HCT116 (cell line): ENCODE data around the gene CBFA2T2. TPM values are rescaled to one million over a fixed set of nuclear protein-coding genes. Genes with fewer than 3 reads are reported as not detected.

Experiments used
- ATAC-seq: fragments of 200-7000 bp; cut with Tn5 transposase; 2 replicates; pipeline ENCODE4 v1.9.1; 2020; ENCODE audit warnings: mild to moderate bottlenecking, moderate library complexity
- BruUV-seq: library from RNA; stranded (reverse); fragments of 400-500 nt; replicated peaks from 2 replicates; lab custom pipeline; 2021; lab: Mats Ljungman, UMichigan
- CTCF ChIA-PET: fragments of 300-600 bp; sonication (Branson Sonifier 250); formaldehyde crosslinking; loops from one replicate; lab custom pipeline; 2021; ENCODE audit warnings: antibody characterized with exemption; lab: Charles Lee
- POLR2A ChIA-PET: fragments of 300-600, 350-600 bp; sonication (Branson Sonifier 250); formaldehyde crosslinking; loops from one replicate; lab custom pipeline; 2021; ENCODE audit warnings: antibody characterized with exemption; lab: Charles Lee
- RAD21 ChIA-PET, 2 experiments: fragments of 300-600 bp; sonication (Branson Sonifier 250); formaldehyde crosslinking; loops; one replicate each; lab custom pipeline; 2023; ENCODE audit warnings: low total read pairs in 2 of 2; ENCODE audit not compliant: uncharacterized antibody in 2 of 2, unreplicated experiment in 2 of 2, low non-redundant PET in 1 of 2; lab: Charles Lee
- DNase-seq: peaks from one replicate; pipeline ENCODE4 v3.0.0-alpha.2; 2010; ENCODE audit warnings: low read depth, low spot score
- H2AFZ ChIP-seq: fragments of 200-600 bp; shearing (Covaris generic), sonication (generic); 2 replicates; pipeline ENCODE4 v1.6.1; 2017; ENCODE audit warnings: low read depth, mixed run types, mixed read lengths, antibody characterized with exemption, low read length; ENCODE audit not compliant: poor library complexity, severe bottlenecking
- H3K27ac ChIP-seq: 2 replicates; pipeline ENCODE4 v1.5.1; 2012; ENCODE audit warnings: low read depth, low read length
- H3K27me3 ChIP-seq: fragments of 200-600 bp; sonication (generic); 2 replicates; pipeline ENCODE4 v1.6.1; 2016; ENCODE audit warnings: mixed run types, low read length, mixed read lengths; ENCODE audit not compliant: insufficient read depth
- H3K36me3 ChIP-seq, 2 experiments: fragments of 200-500 bp in 1 of 2; fragments of 200-600 bp in 1 of 2; sonication (Bioruptor generic) in 1 of 2; sonication (generic) in 1 of 2; 2 replicates each; pipeline versions ENCODE4 v1.5.1 to v1.6.1; 2014 to 2016; ENCODE audit warnings: low read length in 2 of 2, inconsistent platforms in 1 of 2, mixed read lengths in 1 of 2, mixed run types in 1 of 2; ENCODE audit not compliant: insufficient read depth in 2 of 2, control insufficient read depth in 1 of 2
- H3K4me1 ChIP-seq, 2 experiments: fragments of 200-600 bp in 1 of 2; sonication (generic) in 1 of 2; 2 replicates each; pipeline versions ENCODE4 v1.5.1 to v1.6.1; 2012 to 2017; ENCODE audit warnings: low read length in 2 of 2, inconsistent platforms in 1 of 2, mild to moderate bottlenecking in 1 of 2, mixed read lengths in 1 of 2, mixed run types in 1 of 2, moderate library complexity in 1 of 2; ENCODE audit not compliant: insufficient read depth in 2 of 2, control insufficient read depth in 1 of 2
- H3K4me2 ChIP-seq: fragments of 200-600 bp; sonication (generic); 2 replicates; pipeline ENCODE4 v1.6.1; 2017; ENCODE audit warnings: mixed run types, low read length, mixed read lengths
- H3K4me3 ChIP-seq, 2 experiments: fragments of 200-600 bp in 1 of 2; sonication (generic) in 1 of 2; replicated peaks in 1 of 2; 2 replicates each; pipeline ENCODE4 v1.5.1; 2011 to 2016; ENCODE audit warnings: low read length in 2 of 2, control low read depth in 1 of 2, low read depth in 1 of 2, mild to moderate bottlenecking in 1 of 2, mixed read lengths in 1 of 2, mixed run types in 1 of 2
- H3K79me2 ChIP-seq: fragments of 200-600 bp; sonication (generic); 2 replicates; pipeline ENCODE4 v1.6.1; 2017; ENCODE audit warnings: mild to moderate bottlenecking, mixed run types, low read length, moderate library complexity, mixed read lengths; ENCODE audit not compliant: insufficient read depth
- H3K9ac ChIP-seq: fragments of 200-600 bp; sonication (generic); 2 replicates; pipeline ENCODE4 v1.6.1; 2016; ENCODE audit warnings: low read length, mixed read lengths
- H3K9me2 ChIP-seq: fragments of 200-600 bp; sonication (generic), shearing (Covaris generic); 2 replicates; pipeline ENCODE4 v1.6.1; 2017; ENCODE audit warnings: mixed run types, mild to moderate bottlenecking, moderate library complexity; ENCODE audit not compliant: insufficient read depth
- H3K9me3 ChIP-seq, 2 experiments: fragments of 200-500 bp in 1 of 2; fragments of 200-600 bp in 1 of 2; sonication (Bioruptor generic) in 1 of 2; sonication (generic) in 1 of 2; 2 replicates each; pipeline ENCODE4 v1.6.1; 2014 to 2017; ENCODE audit warnings: low read length in 2 of 2, mixed read lengths in 2 of 2, inconsistent platforms in 1 of 2, low read depth in 1 of 2, mild to moderate bottlenecking in 1 of 2, mixed run types in 1 of 2, moderate library complexity in 1 of 2; ENCODE audit not compliant: control insufficient read depth in 1 of 2, insufficient read depth in 1 of 2
- H4K20me1 ChIP-seq: fragments of 200-600 bp; sonication (generic), shearing (Covaris generic); 2 replicates; pipeline ENCODE4 v1.6.1; 2017; ENCODE audit warnings: mixed run types, mild to moderate bottlenecking, moderate library complexity; ENCODE audit not compliant: insufficient read depth
- ATF3 ChIP-seq: IDR thresholded peaks from 2 replicates; pipeline ENCODE4 v1.6.1; 2012
- CBX3 ChIP-seq: IDR thresholded peaks from 2 replicates; pipeline ENCODE4 v1.6.1; 2012; ENCODE audit warnings: low read depth
- CEBPB ChIP-seq: IDR thresholded peaks from 2 replicates; pipeline ENCODE4 v1.6.1; 2012; ENCODE audit warnings: low read depth
- EGR1 ChIP-seq: IDR thresholded peaks from 2 replicates; pipeline ENCODE4 v1.6.1; 2012; ENCODE audit warnings: low read depth
- ELF1 ChIP-seq: IDR thresholded peaks from 2 replicates; pipeline ENCODE4 v1.6.1; 2012; ENCODE audit warnings: low read depth, borderline replicate concordance
- EZH2 ChIP-seq: fragments of 200-600 bp; sonication (generic); IDR thresholded peaks from 2 replicates; pipeline ENCODE4 v1.6.1; 2017; ENCODE audit warnings: antibody characterized with exemption, mixed run types
- EZH2phosphoT487 ChIP-seq: fragments of 200-600 bp; IDR thresholded peaks from 2 replicates; pipeline ENCODE4 v1.6.1; 2018; ENCODE audit warnings: antibody characterized with exemption, borderline replicate concordance
- FOSL1 ChIP-seq: IDR thresholded peaks from 2 replicates; pipeline ENCODE4 v1.6.1; 2012; ENCODE audit warnings: low read depth
- JUND ChIP-seq: IDR thresholded peaks from 2 replicates; pipeline ENCODE4 v1.6.1; 2012
- POLR2A ChIP-seq: IDR thresholded peaks from 2 replicates; pipeline ENCODE4 v1.7.0; 2011; ENCODE audit warnings: borderline replicate concordance; ENCODE audit not compliant: insufficient read depth, insufficient read length; ENCODE audit errors: extremely low read depth
- RAD21 ChIP-seq: IDR thresholded peaks from 2 replicates; pipeline ENCODE4 v1.6.1; 2012; ENCODE audit warnings: low read depth, mild to moderate bottlenecking
- SIN3A ChIP-seq: IDR thresholded peaks from 2 replicates; pipeline ENCODE4 v1.6.1; 2012; ENCODE audit warnings: low read depth
- SP1 ChIP-seq: IDR thresholded peaks from 2 replicates; pipeline ENCODE4 v1.6.1; 2012; ENCODE audit warnings: low read depth
- SRF ChIP-seq: IDR thresholded peaks from 2 replicates; pipeline ENCODE4 v1.6.1; 2012; ENCODE audit warnings: low read depth
- TCF7L2 ChIP-seq: IDR thresholded peaks from 2 replicates; pipeline ENCODE4 v1.7.0; 2011; ENCODE audit warnings: borderline replicate concordance, inconsistent platforms; ENCODE audit not compliant: insufficient read depth, insufficient read length; ENCODE audit errors: extremely low read depth
- YY1 ChIP-seq: IDR thresholded peaks from 2 replicates; pipeline ENCODE4 v1.6.1; 2011; ENCODE audit warnings: low read length, low read depth, moderate library complexity, mild to moderate bottlenecking; ENCODE audit not compliant: insufficient replicate concordance; ENCODE audit errors: extremely low read depth
- ZFX ChIP-seq: fragments of 450-650 bp; IDR thresholded peaks from 2 replicates; pipeline ENCODE4 v1.6.1; 2017
- ZNF274 ChIP-seq: fragments of 200-500 bp; sonication (Bioruptor generic); IDR thresholded peaks from 2 replicates; pipeline ENCODE4 v1.6.1; 2014; ENCODE audit warnings: mild to moderate bottlenecking, low read depth, low read length, inconsistent platforms
- intact Hi-C: fragments of 100-400 bp; cut with micrococcal nuclease; formaldehyde crosslinking; loops from 2 replicates; pipeline ENCODE4 v1.10.0; 2022
- total RNA-seq: library from RNA; stranded (reverse); gene quantifications from one replicate; pipeline ENCODE4 v1.2.1, GENCODE V29; 2021; ENCODE audit not compliant: unreplicated experiment
- TF ChIP-seq, protein P1 (sequence below), 3 experiments: fragments of 200-600 bp in 1 of 3; sonication (generic) in 1 of 3; IDR thresholded peaks in 2 of 3; conservative IDR thresholded peaks in 1 of 3; 2 replicates each; pipeline ENCODE4 v1.5.1; 2012 to 2017; ENCODE audit warnings: low read depth in 2 of 3, low read length in 2 of 3, antibody characterized with exemption in 1 of 3, borderline replicate concordance in 1 of 3, control low read depth in 1 of 3, mild to moderate bottlenecking in 1 of 3, mixed read lengths in 1 of 3, mixed run types in 1 of 3, moderate library complexity in 1 of 3; ENCODE audit not compliant: insufficient read depth in 1 of 3
- TF ChIP-seq, protein P2 (sequence below): IDR thresholded peaks from 2 replicates; pipeline ENCODE4 v1.6.1; 2012; ENCODE audit warnings: low read depth

CBFA2T2 gene
- total RNA-seq, 1 experiment from 2014 or later = 8.0 TPM

DNA sequence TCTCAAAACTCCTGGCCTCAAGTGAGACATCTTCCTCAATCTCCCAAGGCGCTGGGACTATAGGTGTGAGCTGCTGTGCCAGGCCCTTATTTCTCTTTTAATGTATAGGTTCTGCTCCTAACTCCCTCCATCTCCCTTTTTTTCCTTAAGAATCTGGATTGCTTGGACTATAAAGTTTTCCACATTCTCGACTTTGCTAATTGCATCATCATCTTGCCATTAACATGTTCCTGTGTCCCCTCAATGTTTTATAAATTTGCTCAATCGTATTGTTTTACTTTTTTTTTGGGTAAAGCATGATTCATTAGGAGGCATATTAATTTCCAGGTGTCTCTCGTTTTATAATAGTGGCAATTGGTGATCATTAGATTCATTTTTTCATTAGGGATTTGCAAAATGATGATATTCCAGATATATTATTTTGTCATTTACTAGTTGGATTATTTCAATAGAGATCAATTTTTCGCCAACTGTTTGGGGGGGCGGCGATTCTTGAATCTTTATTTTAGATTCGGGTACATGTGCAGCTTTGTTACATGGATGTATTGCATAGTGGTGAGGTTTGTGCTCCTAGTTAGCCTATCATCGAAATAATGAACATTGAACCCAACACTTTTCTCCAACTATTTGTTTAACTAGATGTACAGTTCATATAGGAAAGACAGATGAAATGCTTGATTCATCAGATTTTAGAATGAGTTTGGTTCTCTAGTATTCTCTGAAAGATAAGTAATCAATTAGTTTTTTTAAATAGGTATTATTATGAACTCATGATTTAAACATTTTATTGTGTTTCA, 68.7 kb downstream of the CBFA2T2 start:
- no peaks in the 10 kb centered on the region for H3K36me3 ChIP-seq
- no peak overlapping the region for H2AFZ ChIP-seq
- ChIA-PET POLR2A (no interaction called here), CTCF (no interaction called here), RAD21 (no interaction called here)
- no peak overlapping the region for H3K27ac ChIP-seq
- H3K4me2 ChIP-seq = no peak overlapping the region
- H3K27me3 ChIP-seq = no peaks in the 10 kb centered on the region
- ATAC-seq = no peak
- H4K20me1 ChIP-seq = no peaks in the 10 kb centered on the region
- TF ChIP-seq TCF7L2 (no peak), RAD21 (no peak), SP1 (no peak), ZFX (no peak), YY1 (no peak), ELF1 (no peak), EGR1 (no peak), CBX3 (no peak), SIN3A (no peak), EZH2 (no peak), EZH2phosphoT487 (no peak), JUND (no peak), CEBPB (no peak), ATF3 (no peak), ZNF274 (no peak), SRF (no peak), FOSL1 (no peak), POLR2A (no peak)
- TF ChIP-seq, protein P1, sequence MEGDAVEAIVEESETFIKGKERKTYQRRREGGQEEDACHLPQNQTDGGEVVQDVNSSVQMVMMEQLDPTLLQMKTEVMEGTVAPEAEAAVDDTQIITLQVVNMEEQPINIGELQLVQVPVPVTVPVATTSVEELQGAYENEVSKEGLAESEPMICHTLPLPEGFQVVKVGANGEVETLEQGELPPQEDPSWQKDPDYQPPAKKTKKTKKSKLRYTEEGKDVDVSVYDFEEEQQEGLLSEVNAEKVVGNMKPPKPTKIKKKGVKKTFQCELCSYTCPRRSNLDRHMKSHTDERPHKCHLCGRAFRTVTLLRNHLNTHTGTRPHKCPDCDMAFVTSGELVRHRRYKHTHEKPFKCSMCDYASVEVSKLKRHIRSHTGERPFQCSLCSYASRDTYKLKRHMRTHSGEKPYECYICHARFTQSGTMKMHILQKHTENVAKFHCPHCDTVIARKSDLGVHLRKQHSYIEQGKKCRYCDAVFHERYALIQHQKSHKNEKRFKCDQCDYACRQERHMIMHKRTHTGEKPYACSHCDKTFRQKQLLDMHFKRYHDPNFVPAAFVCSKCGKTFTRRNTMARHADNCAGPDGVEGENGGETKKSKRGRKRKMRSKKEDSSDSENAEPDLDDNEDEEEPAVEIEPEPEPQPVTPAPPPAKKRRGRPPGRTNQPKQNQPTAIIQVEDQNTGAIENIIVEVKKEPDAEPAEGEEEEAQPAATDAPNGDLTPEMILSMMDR (IDR thresholded peaks at IDR 0.05 in 2 of 3, conservative IDR thresholded peaks at IDR 0.05 in 1 of 3; ENCODE audit: borderline replicate concordance in 1 of 3, insufficient read depth in 1 of 3, low read depth in 2 of 3, low read length in 2 of 3) = no peak
- TF ChIP-seq, protein P2, sequence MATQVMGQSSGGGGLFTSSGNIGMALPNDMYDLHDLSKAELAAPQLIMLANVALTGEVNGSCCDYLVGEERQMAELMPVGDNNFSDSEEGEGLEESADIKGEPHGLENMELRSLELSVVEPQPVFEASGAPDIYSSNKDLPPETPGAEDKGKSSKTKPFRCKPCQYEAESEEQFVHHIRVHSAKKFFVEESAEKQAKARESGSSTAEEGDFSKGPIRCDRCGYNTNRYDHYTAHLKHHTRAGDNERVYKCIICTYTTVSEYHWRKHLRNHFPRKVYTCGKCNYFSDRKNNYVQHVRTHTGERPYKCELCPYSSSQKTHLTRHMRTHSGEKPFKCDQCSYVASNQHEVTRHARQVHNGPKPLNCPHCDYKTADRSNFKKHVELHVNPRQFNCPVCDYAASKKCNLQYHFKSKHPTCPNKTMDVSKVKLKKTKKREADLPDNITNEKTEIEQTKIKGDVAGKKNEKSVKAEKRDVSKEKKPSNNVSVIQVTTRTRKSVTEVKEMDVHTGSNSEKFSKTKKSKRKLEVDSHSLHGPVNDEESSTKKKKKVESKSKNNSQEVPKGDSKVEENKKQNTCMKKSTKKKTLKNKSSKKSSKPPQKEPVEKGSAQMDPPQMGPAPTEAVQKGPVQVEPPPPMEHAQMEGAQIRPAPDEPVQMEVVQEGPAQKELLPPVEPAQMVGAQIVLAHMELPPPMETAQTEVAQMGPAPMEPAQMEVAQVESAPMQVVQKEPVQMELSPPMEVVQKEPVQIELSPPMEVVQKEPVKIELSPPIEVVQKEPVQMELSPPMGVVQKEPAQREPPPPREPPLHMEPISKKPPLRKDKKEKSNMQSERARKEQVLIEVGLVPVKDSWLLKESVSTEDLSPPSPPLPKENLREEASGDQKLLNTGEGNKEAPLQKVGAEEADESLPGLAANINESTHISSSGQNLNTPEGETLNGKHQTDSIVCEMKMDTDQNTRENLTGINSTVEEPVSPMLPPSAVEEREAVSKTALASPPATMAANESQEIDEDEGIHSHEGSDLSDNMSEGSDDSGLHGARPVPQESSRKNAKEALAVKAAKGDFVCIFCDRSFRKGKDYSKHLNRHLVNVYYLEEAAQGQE = no peak
- intact Hi-C loops = no loop called here
- H3K9me3 ChIP-seq = no peaks in the 10 kb centered on the region
- DNase-seq = no peak
- H3K4me3 ChIP-seq = no peak overlapping the region
- no peaks in the 10 kb centered on the region for H3K9me2 ChIP-seq
- peaks cover 16 to 21% of the 10 kb centered on the region in 2 experiments for H3K4me1 ChIP-seq
- H3K9ac ChIP-seq = no peak overlapping the region
- BruUV-seq = no TSS peak
- H3K79me2 ChIP-seq = no peaks in the 10 kb centered on the region
